ENCODE results near the gene DNAJC25. TPM values are rescaled to one million over a fixed set of nuclear protein-coding genes. Genes with fewer than 3 reads are reported as not detected.

DNAJC25 gene
- total RNA-seq, 1 experiment from 2014 or later = 6.0 TPM

GRCh38 chr9:111621895-111622480 is 9.1 kb upstream of the DNAJC25 start:
- Histone ChIP-seq H3K36me3 (ENCODE audit: control insufficient read depth, insufficient read depth, low read length) (no peaks in the 10 kb centered on the region), H3K4me1 (ENCODE audit: control insufficient read depth, insufficient read depth, low read length) (no peaks in the 10 kb centered on the region), H3K27ac (ENCODE audit: low read length) (no peak overlapping the region), H3K4me3 (ENCODE audit: low read depth in 2 of 2, low read length in 2 of 2) (no peak overlapping the region), H3K27me3 (ENCODE audit: control insufficient read depth, insufficient read depth, low read length) (no peaks in the 10 kb centered on the region), H3K9me3 (ENCODE audit: control insufficient read depth, insufficient read depth, low read depth, low read length) (no peaks in the 10 kb centered on the region)
- ATAC-seq = peak; percentile 93
- intact Hi-C loops (cut with micrococcal nuclease; ENCODE audit: unreplicated experiment) (no loop called here), in situ Hi-C loops (cut with HindIII; ENCODE audit: low pct_unique_long_range_greater_than_20kb, low sequenced_read_pairs) (no loop called here)
- ChIA-PET POLR2A (interaction anchor here (0.6 kb wide), 1 partner anchor 26 kb away, joined by 12 read pairs; no protein-coding TSS in a partner anchor), CTCF (interaction anchor here (0.6 to 1.6 kb wide), 3 partner anchors 9 to 24 kb away, joined by 3 to 28 read pairs (median 5); no protein-coding TSS in a partner anchor)
- TF ChIP-seq CTCF (IDR thresholded peaks at IDR 0.05) (peak; percentile 94), REST (IDR thresholded peaks at IDR 0.05; ENCODE audit: insufficient read depth in 1 of 2, low read depth in 2 of 2, low read length in 1 of 2) (no peak)
- BruUV-seq (replicated peaks) = no TSS peak
- peak; percentile 51 for DNase-seq (ENCODE audit: low read depth, low spot score)

GRCh38 chr9:111622626-111623025 is 8.5 kb upstream of the DNAJC25 start:
- BruUV-seq (replicated peaks) = no TSS peak
- no peak for DNase-seq (ENCODE audit: low read depth, low spot score)
- TF ChIP-seq CTCF (IDR thresholded peaks at IDR 0.05) = no peak
- no peak for TF ChIP-seq TCF7L2 (IDR thresholded peaks at IDR 0.05; ENCODE audit: low read depth, low read length)
- no peak for TF ChIP-seq REST (IDR thresholded peaks at IDR 0.05; ENCODE audit: insufficient read depth in 1 of 2, low read depth in 2 of 2, low read length in 1 of 2)
- no peak for TF ChIP-seq POLR2AphosphoS5 (IDR thresholded peaks at IDR 0.05; ENCODE audit: low read depth, low read length)
- no peak for TF ChIP-seq SIN3A (IDR thresholded peaks at IDR 0.05; ENCODE audit: borderline replicate concordance, insufficient read depth, low read depth, low read length)
- Histone ChIP-seq H3K27me3 (ENCODE audit: control insufficient read depth, insufficient read depth, low read length) (no peaks in the 10 kb centered on the region), H3K4me3 (ENCODE audit: low read depth in 2 of 2, low read length in 2 of 2) (no peak overlapping the region), H3K27ac (ENCODE audit: low read length) (no peak overlapping the region), H3K4me1 (ENCODE audit: control insufficient read depth, insufficient read depth, low read length) (no peaks in the 10 kb centered on the region; the same call in 1 of the 2 replicates), H3K9me3 (ENCODE audit: control insufficient read depth, insufficient read depth, low read depth, low read length) (no peaks in the 10 kb centered on the region), H3K36me3 (ENCODE audit: control insufficient read depth, insufficient read depth, low read length) (no peaks in the 10 kb centered on the region)
- ChIA-PET CTCF (no interaction called here), POLR2A (interaction anchor here (0.6 kb wide), 1 partner anchor 26 kb away, joined by 12 read pairs; no protein-coding TSS in a partner anchor)
- in situ Hi-C loops (cut with HindIII; ENCODE audit: low pct_unique_long_range_greater_than_20kb, low sequenced_read_pairs) = no loop called here
- intact Hi-C loops (cut with micrococcal nuclease; ENCODE audit: unreplicated experiment) = no loop called here
- ATAC-seq = no peak
